OCI-LY1 (cell line): Measurements from ENCODE around the gene TCF4.

Source experiments
- CTCF ChIP-seq: fragments of 200-600 bp; sonication (generic), shearing (Covaris generic); IDR thresholded peaks from 2 replicates; pipeline ENCODE4 v1.5.1; 2017; ENCODE audit warnings: mild to moderate bottlenecking, antibody characterized with exemption, low read length, moderate library complexity, mixed read lengths
- EZH2 ChIP-seq: fragments of 200-600 bp; sonication (generic), shearing (Covaris generic); IDR thresholded peaks from 2 replicates; pipeline ENCODE4 v1.8.0; 2017; ENCODE audit warnings: borderline replicate concordance, mixed run types, mild to moderate bottlenecking, antibody characterized with exemption, low read length, moderate library complexity, mixed read lengths

DNA sequence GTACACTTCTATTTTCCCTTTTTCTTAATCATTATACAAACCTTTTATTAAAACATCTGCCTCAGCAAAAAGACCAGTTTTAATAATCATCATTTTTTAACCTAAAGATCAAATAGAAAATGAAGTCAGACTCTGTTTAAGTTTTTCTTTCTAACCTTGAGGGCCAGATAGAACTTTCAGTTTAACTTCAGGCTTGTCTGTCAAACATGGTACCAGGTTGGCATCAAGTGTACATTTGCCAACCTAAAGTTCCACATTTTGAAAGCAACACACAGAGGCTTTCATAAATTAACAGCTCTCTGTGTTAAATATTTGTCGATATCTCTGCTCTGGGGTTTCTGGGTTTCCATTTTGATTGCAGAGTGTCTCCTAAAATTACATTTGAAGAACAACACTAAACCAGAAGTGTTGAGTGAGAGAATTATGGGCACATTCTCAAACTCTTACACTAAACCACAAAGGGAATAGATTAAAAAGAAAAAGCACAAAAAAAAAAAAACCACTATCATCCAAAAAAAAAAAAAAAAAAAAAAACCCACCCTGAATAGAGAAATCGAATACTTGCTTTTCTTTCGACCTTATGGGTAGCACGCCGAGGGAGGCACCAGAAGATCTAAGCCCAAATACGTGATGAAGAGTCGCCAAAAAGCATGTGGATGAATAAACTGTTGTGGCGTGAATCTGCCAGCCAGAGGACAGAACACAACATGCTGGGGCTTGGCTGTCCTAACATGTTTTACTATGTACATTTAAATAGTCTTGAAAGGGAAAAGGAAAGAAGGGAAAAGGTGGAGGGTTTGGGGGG, 166.2 kb downstream of the TCF4 start:
- no peak for TF ChIP-seq CTCF
- no peak for TF ChIP-seq EZH2
